Measurements from ENCODE around the gene CNTFR.

CNTFR gene

DNA sequence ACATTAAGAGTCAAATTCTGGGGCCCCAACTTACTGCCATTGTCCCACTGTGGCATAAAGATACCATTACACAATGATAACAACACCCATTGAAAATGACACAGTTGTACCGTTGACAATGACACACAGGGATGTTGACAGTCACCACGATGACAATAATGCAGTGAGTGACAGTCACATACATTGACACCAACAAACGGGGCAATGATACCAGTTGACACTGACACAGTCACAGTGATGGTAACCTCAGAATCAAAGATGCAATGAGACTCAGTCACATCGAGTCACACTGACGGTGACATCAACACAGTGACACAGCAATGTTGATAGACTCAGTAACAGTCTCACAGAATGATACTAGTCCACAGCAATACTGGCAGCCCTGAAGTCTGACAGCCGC is 16.9 kb downstream of the CNTFR start:
- DNase-seq (ENCODE audit: low read depth in 2 of 2): no peak

GRCh38 chr9:34572092-34572491 is 17.4 kb downstream of the CNTFR start:
- DNase-seq (ENCODE audit: low read depth in 2 of 2): no peak

DNA sequence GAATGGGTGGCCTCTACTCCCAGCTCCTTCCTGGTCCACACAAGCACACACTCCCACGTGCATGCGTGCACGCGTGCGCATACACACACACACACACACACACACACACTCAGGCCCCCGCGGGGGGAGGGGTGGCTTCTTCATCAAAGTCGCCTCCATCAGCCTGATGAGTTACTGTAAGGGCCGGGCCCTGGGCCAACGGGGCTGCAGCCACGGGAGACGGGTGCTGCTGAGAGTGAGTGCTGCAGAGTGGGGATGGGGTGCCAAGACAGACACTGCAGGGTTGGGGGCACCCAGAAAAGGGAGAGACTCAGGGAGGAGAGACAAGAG is 18.1 kb downstream of the CNTFR start:
- no peak for DNase-seq (ENCODE audit: low read depth in 2 of 2)

- no peak for DNase-seq (ENCODE audit: low read depth in 2 of 2)
These were observed 18.6 kb downstream of the CNTFR start for GRCh38 chr9:34570809-34571480.

DNA sequence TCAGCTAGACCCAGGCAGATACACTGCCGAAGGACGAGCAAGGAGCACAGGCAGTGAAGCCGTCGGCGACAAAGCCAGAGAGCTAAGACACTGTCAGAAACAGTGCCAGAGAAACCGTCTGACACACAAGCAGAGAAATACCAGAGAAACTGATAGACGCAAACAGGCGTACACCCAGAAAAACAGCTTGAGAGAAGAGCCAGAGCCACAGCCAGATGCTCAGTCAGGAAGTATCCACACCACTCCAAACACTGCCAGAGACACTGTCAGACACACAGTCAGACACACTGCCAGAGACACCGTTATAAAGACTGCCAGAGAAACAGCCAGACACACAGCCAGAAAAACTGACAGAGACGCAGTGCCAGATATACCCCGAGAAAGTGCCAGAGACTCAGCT is 19.1 kb downstream of the CNTFR start:
- DNase-seq (ENCODE audit: low read depth in 2 of 2): no peak

- no peak for DNase-seq (ENCODE audit: low read depth in 2 of 2)
These were observed 20.8 kb downstream of the CNTFR start for GRCh38 chr9:34568774-34569173.

DNA sequence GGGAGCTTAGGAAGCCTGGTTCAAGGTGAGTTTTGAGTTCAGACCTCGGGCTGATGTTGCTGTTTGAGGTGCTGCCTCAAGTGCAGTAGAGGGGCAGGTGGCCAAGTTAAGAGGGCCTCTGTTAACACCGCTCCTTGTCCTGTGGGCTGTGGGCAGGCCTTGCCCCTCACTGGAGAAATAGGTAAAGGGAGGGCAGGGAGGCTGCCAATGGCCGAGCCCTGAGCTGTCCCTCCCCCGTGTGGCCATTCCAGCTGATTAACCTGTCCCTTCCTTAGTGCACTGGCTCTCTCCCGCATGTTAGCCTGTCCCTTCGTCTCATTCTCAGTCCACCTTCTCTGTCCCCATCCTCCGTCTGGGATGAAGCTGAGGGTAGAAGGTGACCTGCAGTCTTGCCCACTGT is 21.4 kb downstream of the CNTFR start:
- DNase-seq (ENCODE audit: low read depth in 2 of 2): no peak

DNA sequence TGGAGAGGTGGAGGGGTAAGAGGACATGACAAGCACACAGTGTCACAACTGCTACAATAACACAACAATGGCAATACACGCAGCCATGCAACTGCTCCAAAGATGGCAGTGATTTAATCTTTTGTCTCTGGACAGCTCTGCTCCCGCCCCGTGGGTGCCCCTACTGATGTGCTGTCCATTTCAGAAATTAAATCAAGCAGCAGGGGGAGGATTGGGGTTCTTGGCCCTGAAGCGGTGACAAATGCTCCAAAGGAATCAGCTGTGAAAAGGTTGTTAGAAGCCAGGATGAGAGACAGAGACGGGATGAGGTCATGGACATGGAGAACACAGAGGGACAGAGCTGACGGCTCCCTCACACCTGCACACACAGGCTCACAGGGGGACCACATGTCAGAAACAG is 22.6 kb downstream of the CNTFR start:
- DNase-seq (ENCODE audit: low read depth in 2 of 2): no peak

DNA sequence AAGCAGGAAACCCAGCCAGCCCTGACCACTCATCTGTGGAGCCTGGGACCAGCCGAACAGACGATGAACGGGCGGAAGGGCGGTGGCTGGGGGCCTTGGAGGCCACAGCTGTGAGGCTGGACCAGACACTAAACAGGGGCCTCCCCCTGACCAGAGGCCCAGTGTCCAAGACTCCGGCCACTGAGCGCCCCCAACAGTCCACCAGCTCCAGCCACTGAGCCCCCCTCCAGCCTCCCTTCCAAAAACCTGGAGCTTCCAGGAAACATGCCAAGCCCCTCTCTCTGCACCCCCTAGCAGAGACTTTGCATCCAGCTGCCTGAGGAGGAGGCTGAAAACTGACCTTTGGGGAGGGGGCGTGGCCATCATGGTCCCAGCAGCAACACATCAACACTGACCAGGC is 23.2 kb downstream of the CNTFR start:
- DNase-seq (ENCODE audit: low read depth in 2 of 2): no peak

DNA sequence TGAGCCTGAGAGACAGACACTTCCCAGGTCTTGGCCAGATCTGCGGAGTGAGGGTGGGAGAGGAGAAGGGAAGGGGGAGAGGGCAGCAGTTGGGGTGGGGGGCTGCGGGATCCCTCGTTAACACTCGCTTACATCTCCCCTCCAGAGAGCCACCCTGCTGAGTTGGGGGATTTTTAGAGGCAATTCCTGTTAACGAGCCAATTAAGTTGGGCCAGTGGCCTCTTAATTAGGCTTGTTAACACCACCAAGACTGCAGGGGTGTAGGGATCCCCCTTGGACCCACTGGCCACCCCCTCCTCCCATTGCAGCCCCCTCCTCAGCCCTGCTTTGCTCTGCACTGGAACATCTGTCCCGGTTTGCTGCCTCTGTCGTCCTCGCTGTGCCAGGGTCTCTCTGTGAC is 23.7 kb downstream of the CNTFR start:
- DNase-seq (ENCODE audit: low read depth in 2 of 2): no peak

DNA sequence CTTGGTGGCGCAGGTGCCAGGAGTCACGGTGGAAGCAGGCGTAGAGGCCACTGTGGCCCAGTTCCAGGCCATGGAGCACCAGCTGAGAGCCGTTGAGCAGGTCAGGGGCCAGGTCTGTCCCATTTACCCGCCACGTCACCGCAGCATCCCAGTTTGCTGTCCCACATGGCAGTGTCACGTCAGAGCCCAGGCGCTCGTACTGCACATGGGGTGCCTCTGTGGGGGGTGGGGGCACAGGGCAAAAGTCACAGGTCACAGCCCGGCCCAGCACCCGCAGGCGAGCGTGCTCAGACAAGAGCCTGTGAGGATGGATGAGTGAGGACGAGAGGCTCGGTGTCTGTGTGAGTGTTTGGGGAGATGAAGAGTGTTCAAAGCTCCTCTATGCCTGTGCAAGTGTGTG is 24.9 kb downstream of the CNTFR start:
- no peak for DNase-seq (ENCODE audit: low read depth in 2 of 2)

GRCh38 chr9:34563262-34563661 is 26.3 kb downstream of the CNTFR start:
- no peak for DNase-seq (ENCODE audit: low read depth in 2 of 2)

DNA sequence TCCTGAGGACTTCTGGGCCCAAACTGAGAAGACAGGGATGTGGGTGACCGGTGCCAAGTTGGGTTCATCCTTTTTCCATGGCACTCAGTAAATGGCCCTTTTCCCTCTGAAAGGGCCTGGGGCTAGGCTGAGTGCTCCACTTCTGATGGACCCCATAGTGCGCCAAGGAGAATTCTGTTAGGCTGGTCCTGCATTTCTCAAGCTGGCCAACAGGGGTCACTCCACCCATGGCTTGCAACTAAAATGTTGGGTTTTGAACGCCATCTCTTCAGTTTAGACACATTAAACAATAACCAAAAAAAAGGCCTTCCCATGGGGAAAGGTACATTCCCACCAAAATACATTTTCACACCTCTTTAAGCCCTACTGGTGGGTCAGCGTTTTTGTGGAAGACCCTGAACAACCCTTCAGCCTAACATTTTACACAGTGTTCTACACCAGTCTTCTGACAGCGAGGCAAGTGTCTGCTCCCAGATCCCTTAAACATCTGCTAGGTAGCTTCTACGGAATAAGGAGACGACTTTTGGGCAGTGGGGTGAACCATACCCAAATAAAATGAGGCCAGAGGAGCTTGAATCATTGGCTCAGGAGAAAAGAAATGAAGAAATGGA is 27.3 kb downstream of the CNTFR start:
- DNase-seq (ENCODE audit: low read depth in 2 of 2): no peak

DNA sequence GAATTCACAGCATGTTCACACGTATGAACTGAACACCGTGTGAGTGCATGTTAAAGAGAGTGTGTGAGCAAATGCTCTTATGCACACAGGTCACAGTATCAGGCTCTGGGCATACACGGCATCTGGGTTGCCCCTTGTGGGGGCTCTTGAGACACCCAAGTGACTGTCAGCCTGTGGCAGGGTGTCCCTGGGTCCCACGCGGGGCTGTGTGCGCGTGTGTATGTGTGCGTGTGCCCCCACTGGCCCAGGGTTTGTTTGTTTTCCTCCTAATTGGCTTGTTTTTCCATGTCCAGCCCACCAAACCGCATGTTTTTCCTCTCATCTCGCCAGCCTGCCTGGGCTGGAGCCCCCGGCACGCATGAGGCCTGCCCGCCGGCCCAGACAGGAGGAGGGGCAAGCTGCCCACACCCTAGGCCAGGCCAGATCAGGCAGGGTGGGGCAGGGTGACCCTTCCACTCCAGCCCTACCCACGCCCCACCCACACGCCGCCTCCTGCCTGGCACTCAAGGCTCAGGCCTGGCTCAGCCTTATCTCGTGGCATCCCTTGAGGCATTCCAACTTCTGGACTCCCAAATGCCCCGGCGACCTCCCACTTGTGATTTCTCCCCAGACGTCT is 28.8 kb downstream of the CNTFR start:
- no peak for DNase-seq (ENCODE audit: low read depth in 2 of 2)

DNA sequence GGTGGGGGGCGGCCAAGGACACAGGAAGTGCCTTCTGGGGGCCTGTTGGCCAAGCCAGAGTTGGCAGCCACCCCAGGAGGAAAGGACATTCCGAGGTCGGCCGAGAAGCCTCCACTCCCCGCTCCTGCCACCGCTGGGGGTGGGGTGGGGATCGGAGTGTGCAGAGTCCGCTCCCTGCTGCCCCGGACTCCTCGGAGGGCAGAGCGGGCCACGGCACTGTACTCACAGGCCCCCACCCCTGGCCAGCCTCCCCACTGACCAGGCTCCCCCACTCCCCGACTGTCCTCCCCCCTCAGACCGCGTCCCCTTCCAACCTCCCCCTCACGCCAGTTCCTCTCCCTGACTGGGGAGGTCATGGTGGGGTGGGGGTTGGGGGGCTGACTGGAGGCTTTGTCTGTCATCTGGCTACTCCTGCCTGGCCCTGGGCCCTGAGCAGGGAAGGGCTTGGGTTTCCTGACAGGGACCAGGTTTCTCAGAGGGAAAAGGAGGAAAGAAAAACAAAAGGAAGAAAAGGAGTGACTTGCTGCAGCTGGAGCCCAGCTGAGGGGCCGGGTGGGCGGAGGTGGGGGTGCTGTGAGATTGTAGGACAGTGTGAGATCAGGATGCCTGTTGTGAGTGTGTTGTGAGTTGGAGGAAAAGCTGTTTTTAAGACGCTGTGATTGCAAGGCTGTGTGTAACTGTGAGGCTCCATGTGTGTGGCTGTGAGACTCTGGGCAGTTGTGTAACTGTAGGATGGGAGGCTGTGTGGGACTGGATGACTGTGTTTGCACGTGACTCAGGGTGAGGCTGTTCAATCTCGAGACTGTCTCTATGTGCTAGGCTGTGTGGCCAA is 29.7 kb downstream of the CNTFR start:
- DNase-seq (ENCODE audit: low read depth in 2 of 2): no peak

DNA sequence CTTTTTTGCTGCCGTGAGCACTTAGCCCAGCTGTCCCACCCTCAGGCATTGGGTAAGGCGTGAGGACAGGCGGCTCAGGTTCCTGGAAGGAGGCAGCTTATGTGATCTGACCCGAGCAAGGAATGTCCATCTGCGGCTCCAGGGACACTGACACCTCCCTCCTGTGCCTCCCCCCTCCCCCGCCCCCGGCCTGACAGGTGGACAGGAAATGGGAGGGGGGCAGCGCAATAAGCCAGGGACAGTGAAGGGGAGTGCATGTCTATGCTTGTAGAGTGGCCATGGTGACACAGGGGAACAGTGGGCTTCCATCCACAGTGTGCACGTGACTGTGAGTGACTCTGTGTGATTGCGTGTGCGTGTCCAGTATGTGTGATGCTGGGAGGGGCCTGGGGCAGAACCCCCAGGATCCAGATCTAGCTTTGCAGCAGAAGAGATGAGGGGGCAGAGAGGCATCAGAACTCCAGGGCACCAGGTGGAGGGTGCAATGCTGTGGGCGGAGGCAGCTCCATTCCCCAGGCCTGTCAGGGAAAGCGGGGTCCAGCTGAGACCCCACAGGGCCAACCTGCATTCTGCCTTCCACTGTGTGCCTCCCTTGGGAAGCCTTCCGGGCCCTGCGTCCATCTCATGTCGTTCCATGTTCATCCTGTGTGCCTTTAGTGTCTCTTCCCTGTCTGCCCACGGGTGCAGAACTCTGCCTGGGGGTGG is 30.5 kb downstream of the CNTFR start:
- DNase-seq (ENCODE audit: low read depth in 2 of 2): no peak

GRCh38 chr9:34558364-34558763 is 31.2 kb downstream of the CNTFR start:
- DNase-seq (ENCODE audit: low read depth in 2 of 2): no peak

GRCh38 chr9:34557426-34558321 is 31.9 kb downstream of the CNTFR start:
- DNase-seq (ENCODE audit: low read depth in 2 of 2): no peak

DNA sequence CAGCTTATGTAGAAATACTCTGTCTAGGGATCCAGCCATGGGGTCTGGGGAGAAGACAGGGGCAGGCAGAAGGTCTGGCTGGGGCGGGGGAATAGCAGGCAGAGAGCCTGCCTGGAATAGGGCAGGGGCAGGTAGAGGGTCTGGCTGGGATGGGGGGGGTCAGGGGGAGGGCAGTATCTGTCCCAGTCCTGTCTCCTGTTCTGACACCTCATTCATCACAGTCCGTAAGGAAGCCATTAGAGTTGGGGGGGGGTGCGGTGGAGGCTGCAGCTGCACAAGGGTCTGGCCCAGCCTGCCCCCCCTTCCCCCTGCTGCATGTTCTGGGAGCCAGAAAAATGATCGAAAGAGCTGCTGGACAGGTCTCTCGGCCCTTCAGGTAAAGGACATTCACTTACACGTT is 32.6 kb downstream of the CNTFR start:
- DNase-seq (ENCODE audit: low read depth in 2 of 2): no peak

- no peak for DNase-seq (ENCODE audit: low read depth in 2 of 2)
These were observed 33.5 kb downstream of the CNTFR start for GRCh38 chr9:34555936-34556525.

DNA sequence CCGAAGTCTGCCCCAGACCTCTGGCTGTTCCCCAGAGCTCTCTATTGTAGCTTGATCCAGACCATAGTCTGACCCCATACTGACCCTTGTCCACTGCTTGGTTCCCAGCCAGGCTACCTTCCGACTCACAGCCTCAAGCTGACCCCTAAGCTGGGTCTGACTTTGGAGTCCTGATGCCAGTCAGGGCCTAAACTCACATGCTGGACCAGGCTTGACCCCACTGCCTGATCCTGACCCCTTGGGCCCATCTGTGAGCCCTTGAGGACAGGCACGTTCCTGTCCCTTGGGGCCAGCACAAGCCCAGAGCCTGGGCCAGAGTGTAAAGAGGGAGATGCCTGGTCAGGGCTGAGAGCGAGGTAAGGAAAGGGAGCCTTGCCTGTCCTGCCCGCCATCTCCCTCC is 34.0 kb downstream of the CNTFR start:
- DNase-seq (ENCODE audit: low read depth in 2 of 2): no peak
